HG02763 (cell line): Measurements from ENCODE around the gene SRL.
"Not testable (repeated sequence)": the region's sequence is repeated elsewhere in the genome, so short reads cannot be mapped to it uniquely, and the experiment has no call there.

Source experiments
- ATAC-seq: cut with Tn5 transposase; IDR thresholded peaks from one replicate; pipeline ENCODE4 v1.9.1; 2021; ENCODE audit warnings: mild to moderate bottlenecking, moderate library complexity; ENCODE audit not compliant: unreplicated experiment

The SRL gene

DNA sequence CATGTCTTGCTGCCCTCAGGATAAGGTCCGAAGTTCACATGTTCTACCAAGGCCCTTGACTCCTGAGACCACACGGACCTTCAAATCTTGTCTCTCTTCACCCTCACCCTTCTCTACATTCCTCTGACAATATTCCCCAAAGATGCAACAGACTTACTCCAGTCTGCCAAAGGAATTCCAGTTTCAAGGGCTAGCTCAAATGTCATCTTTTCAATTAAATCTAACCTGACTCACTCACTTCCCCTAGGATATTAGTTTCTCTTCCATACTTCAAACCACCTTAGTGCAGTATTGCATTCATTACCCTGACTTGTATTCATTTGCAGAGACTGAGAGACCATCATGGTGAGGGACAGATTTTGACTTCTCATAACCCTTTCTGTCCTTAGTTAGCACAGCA, 66.0 kb downstream of the SRL start:
- no peak for ATAC-seq

DNA sequence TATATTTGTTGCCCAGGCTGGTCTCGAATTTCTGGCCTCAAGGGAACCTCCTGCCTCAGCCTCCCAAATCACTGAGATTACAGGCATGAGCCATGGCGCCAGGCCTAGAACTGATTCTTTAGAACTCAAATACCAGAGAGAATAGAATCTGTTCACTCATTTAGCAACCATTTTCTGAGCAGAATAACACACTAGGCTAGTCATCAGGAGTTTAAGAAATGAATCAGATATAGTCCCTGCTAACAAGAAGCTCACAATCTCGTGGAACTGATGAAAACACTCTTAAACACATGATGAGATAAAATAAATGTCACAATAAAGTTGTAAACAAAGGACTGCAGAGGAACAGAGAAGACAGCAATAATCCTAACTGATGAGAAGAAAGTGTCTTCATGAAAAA, 69.8 kb downstream of the SRL start:
- no peak for ATAC-seq

DNA sequence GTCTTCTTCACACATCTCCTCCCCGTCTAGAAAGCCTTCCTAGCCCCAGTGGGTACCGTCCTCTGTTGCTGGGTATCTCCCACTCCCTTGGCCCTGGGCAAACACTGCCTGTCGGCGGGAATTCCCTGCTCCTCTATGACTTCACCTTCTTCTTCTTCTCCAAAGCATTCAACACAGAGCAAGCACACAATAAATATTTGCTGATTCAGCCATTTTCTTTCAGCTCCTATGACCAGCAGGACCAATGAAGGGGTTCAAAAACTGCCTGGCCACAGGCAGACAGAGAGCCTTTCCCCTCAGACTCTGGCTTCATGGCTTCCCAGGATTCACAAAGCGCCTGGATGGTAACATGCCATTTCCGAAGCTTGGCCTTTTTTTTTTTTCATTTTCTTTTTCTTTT, 72.5 kb downstream of the SRL start:
- no peak for ATAC-seq

DNA sequence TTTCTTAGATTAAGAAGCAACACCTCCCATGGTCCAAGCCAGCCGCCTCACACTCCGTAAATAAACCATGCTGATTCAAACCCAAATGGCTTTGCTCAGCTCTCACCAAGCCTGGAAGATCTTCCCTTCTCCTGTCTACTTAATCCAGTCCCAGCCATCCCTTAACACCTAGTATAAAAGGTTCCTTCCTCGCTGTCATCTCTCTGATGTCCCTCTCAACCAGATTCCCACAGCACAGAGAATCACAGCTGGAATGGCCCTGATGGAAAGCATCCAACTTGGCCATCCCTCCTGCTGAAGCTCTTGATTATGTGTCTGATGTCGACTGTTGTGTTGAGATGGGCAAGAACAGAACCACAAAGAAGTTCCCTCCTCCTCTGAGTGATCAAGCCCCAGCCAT, 75.1 kb downstream of the SRL start:
- ATAC-seq: no peak

DNA sequence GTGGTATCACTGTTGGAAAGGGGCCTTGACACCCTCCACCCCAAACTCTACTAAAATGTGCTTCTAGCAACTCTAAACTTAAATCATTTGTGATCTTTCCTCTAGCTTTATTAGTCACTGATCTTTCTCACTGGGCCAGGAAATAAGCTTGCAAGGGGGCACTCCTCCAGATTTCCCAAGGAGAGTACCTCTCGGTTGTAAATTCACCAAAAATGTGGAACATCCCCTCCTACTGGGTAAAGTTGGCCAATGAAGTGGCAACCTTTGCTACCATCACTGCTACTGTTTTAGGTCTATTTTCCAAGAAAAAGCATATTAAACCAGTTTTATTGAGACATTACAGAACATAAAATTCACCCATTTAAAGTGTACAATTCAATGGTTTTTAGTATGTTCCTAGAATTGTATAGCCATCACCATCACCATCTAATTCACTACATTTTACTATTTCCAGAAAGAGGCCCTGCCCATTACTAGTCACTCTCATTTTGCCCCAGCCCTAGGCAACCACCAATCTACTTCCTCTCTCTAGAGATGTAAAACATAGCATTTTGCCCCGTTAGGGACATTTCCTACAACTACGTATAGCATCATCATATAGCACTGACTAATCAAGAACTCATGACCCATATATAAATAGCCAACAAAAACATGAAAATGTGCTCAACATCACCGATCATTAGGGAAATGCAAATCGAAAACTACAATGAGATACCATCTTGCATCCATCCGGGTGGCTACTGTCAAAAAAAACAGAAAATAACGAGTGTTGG, 81.0 kb downstream of the SRL start:
- no peak for ATAC-seq

DNA sequence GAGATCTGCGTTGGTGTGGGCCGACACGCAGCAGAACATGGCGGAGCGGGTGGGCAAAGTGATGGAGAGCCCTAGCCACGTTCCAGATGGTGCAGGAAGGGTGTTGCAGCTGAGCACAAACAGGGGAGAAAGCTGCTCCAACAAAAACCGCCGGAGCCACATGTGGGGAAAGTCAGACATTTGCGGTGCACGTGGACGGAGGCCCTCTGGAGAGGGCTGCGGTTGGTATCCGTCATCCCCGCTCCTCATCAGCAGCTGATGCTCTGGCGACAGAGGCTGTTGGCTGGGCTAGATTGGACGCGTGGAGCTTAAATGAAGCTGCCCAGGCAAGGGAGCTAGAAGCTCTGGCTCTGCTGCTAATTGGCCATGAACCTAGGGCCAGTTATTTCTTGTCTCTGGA, 82.2 kb downstream of the SRL start:
- no peak for ATAC-seq

DNA sequence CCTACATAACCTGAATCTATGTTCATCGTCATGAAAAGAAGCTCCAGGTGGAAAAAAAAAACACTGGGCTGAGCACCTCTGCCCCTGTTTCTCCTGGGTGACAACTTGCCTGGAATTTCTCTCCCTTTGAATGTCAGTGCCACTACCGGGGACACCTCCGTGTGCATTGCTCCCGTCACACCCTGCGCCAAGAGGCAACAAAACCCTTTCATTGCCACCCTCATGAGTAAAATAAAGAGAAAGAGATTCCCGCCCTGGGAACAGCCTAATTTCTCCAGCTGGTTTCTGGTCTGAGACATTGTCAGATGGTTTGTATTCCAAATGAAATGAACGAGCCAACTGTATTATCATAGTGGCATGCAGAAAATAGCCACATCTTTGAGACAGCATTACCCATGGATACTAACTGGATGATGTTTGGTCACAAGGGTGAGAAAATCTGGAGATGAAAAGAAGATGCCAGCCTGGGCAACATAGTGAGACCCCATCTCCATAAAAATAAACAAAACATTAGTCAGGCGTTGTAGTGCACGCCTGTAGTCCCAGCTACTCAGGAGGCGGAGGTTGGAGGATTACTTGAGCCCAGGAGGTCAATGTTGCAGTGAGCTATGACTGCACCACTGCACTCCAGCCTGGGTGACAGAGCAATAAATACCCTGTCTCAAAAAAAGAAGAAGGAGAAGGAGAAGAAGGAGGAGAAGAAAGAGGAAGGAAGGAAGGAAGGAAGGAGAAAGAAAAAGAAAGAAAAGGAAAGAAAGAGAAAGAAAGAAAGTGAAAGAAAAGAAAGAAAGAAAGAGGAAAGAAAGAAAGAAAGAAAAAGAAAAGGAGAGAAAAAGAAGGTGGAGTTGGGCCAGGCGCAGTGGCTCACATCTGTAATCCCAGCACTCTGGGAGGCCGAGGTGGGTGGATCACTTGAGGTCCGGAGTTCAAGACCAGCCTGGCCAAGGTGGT, 83.5 kb downstream of the SRL start:
- ATAC-seq: no peak

DNA sequence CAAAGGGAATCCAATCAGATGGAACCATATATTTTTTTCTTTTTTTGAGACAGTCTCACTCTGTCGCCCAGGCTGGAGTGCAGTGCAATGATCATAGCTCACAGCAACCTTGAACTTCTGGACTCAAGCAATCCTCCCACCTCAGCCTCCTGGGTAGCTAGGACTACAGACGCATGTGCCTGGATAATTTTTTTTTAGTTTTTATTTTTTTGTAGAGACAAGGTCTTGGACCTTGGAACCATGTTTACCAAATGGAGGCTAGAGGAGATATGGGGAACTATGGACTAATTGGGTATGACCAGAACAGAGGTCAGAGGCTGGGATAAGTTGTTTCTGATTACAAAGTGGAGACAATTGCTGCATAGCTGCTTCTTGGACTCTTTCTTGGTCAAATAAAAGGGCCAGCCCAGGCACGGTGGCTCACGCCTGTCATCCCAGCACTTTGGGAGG, 84.5 kb downstream of the SRL start:
- no peak for ATAC-seq

DNA sequence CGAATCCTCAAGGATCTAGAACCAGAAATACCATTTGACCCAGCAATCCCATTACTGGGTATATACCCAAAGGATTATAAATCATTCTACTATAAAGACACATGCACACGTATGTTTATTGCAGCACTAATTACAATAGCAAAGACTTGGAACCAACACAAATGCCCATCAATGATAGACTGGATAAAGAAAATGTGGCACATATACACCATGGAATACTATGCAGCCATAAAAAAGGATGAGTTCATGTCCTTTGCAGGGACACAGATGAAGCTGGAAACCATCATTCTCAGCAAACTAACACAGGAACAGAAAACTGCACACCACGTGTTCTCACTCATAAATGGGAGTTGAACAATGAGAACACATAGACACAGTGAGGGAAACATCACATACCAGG, 85.4 kb downstream of the SRL start:
- not testable (repeated sequence) for ATAC-seq

DNA sequence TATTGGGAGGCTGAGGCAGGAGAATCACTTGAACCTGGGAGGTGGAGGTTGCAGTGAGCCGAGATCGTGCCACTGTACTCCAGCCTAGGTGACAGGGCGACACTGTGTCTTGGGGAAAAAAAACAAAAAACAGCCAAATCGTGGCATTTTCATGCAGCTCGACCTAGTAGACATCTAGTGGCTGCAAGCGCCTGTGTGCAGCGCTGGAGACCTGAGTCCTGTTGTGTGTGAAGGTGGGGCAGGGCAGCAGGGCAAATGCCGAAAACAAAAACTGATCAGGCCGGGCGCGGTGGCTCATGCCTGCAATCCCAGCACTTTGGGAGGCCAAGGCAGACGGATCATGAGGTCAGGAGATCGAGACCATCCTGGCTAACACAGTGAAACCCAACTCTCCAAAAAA, 88.5 kb downstream of the SRL start:
- not testable (repeated sequence) for ATAC-seq

DNA sequence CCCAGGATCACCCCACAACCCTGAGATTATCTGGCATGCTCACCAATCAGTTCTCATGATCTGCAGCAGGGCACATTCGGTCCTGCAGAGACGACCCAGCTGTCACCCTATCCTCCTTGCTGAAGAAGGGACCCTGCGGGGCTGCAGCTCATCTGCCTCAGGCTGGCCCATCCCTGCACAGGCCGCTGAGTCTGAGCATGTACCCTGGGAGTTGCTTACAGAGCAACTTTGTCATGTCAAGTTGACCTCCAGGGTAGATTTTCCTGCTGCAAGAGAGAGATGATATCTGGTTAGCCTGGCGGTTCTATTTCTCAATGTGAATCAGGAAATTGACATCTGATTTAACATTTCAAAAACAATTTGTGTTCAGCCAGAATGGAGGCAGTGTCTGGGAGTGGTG, 89.6 kb downstream of the SRL start:
- no peak for ATAC-seq

DNA sequence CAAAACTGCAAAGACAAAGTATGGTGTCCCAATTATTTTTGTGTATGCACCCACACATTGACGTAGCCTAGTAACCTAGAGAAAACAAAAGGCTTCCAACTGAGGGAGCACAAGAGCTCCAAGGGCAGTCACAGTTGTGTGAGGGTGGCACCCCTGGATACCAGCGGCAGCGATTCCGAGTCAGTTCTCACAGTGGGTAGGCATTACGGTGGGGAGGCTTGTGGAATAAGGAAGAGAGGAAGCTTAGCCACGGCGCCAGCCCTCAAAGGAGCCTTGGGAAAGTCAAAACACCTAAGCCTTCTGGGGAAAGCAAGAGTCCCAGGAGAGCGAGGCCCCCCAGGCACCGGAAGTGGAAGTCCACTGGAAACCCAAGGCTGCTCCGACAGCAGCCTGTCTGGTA, 94.6 kb downstream of the SRL start:
- ATAC-seq: no peak

DNA sequence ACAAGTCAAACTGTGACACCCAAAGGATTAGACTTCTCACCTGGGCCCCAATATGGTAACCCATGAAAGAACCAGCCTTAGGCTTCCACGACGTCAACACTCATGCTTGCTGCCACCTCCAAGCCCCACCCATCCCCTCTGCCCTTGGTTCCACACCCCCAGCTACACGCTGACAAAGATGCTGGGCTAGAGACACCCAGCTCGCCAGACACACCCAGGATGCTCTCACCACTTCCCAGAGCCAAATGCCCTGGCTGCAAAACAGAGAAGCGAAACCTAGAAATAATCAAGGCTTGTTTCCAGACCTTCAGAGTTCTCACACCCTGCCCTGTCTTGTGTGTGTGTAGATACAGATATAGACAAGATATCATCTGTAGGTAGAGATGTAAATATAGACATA, 99.6 kb downstream of the SRL start:
- ATAC-seq: no peak

DNA sequence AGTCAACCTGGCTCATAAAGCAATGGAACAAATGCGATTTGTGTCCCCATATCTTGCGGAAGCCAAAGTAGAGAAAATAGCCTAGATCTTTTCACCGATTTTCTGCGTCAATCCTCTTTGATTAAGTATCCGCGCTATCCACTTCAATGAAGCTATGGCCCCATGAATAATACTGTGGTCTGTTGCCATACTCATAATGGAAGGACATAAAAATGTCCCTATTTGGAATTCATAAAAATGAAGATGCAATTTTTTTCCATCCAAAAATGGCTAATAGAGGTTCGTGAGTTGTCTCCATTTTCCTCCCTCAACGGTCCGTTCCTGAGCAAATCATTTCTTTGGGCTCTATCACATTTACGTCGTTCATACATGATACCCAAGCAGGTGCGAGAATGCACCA, 100.3 kb downstream of the SRL start:
- ATAC-seq: no peak

DNA sequence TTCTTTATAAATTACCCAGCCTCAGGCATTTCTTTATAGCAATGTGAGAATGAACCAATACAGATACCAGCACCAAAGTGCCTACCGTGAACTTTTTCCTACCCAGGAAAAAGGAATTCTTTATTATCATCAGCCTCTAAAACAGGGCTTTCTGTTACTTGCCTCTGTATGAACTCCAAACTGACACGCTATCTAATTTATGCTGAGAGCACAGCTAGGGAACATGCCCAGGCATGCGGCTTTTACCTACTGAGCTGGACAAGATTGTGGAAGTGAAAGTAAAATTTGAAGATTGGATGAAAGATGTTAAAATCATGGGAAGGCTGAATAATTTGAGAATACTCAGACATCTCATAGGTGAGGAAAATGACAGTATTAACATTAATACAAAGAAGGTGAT, 101.2 kb downstream of the SRL start:
- no peak for ATAC-seq

DNA sequence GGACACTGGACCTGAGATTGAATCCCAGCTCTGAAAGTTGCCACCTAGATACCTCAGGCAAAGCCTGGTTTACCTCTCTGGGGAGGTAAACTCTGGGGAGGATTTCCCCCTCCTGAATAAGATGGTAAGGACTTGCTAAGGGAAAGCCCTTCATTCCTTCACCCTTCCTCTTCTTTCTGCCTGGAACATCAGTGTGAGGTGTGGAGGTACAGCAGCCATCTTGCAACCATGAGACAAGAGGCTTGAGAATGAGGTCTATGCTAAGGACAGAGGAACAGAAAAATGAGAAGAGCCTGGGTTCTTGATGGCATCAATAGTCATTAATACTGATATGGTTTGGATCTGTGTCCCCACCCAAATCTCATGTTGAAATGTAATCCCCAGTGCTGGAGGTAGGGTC, 101.9 kb downstream of the SRL start:
- ATAC-seq: no peak
